Right lobe of liver (tissue), 6 donors: ENCODE measurements around the gene BTBD8. TPM values are rescaled to one million over a fixed set of nuclear protein-coding genes. Genes with fewer than 3 reads are reported as not detected.

Experiments used
- ATAC-seq, 4 donors: fragments of 200-7000 bp; cut with Tn5 transposase; one replicate each; pipeline ENCODE4 v1.9.1; 2020; ENCODE audit warnings: mild to moderate bottlenecking in 4 of 4, moderate library complexity in 4 of 4
- DNase-seq, 3 donors: peaks; one replicate each; pipeline ENCODE4 v3.0.0-alpha.2; 2020
- H3K27ac ChIP-seq, 3 donors: fragments of 200-600 bp; one replicate each; pipeline ENCODE4 v1.8.0; 2022
- H3K27me3 ChIP-seq, 2 donors: fragments of 200-600 bp; one replicate each; pipeline ENCODE4 v1.8.0; 2022
- H3K36me3 ChIP-seq, 4 donors: fragments of 200-600 bp; sonication (generic) in 1 of 4; one replicate each; pipeline versions ENCODE4 v1.5.1 to v1.8.0; 2017 to 2022; ENCODE audit warnings: control low read depth in 1 of 4
- H3K4me1 ChIP-seq, 4 donors: fragments of 200-600 bp; sonication (generic) in 1 of 4; one replicate each; pipeline versions ENCODE4 v1.5.1 to v1.8.0; 2017 to 2022; ENCODE audit warnings: control low read depth in 1 of 4
- H3K4me3 ChIP-seq, 3 donors: fragments of 200-600 bp; one replicate each; pipeline ENCODE4 v1.8.0; 2022
- H3K9me3 ChIP-seq, 4 donors: fragments of 200-600 bp; sonication (generic) in 1 of 4; one replicate each; pipeline versions ENCODE4 v1.5.1 to v1.8.0; 2017 to 2022; ENCODE audit warnings: control low read depth in 1 of 4
- CTCF ChIP-seq, 4 donors: fragments of 200-600 bp in 3 of 4; fragments of 450-650 bp in 1 of 4; IDR thresholded peaks; one replicate each; pipeline versions ENCODE4 v1.5.1 to v1.8.0; 2016 to 2022; ENCODE audit warnings: antibody characterized with exemption in 4 of 4, mild to moderate bottlenecking in 2 of 4
- POLR2A ChIP-seq: fragments of 450-650 bp; IDR thresholded peaks from one replicate; pipeline ENCODE4 v1.6.1; 2017; ENCODE audit warnings: antibody characterized with exemption, mild to moderate bottlenecking
- WGBS: methylation state at CpG from one replicate; pipeline ENCODE4 v1.1.6; 2018; ENCODE audit warnings: low coverage, low lambda C conversion rate; ENCODE audit not compliant: insufficient coverage; ENCODE audit errors: missing lambda C conversion rate; 5-methylcytosine and 5-hydroxymethylcytosine counted together
- intact Hi-C, 2 donors: fragments of 100-400 bp; cut with DNase I; formaldehyde crosslinking; loops; one replicate each; pipeline versions ENCODE4 v1.11.2 to v1.14.1; 2022
- total RNA-seq, 6 experiments: library from RNA; depleted of rRNA in 2 of 6; stranded (reverse); fragments of >200 nt in 2 of 6; fragmentation: NEBNext Ultra II Directional in 3 of 6; extraction: Animal tissue kit (Norgen Biotek cat#: 25700) in 3 of 6; gene quantifications; one replicate each; pipeline versions ENCODE4 v1.1.0 to v1.2.4, GENCODE V29; 2016 to 2023
- donor health status: DM: no; HTN: yes; CAD: no.
- donor health status: DM: no; HTN: no; CAD: no.
- donor health status: DM: no; HTN: no; CAD: no.
- donor health status: DM: no; HTN: yes; CAD: no.
- donor health status: DM: no; HTN: yes; CAD: no.

BTBD8 gene
- total RNA-seq, 6 experiments from 2014 or later, result 1.8 to 3.0 (median 2.1) TPM

- no peak overlapping the region for H3K4me3 ChIP-seq
- no peaks in the 10 kb centered on the region for H3K9me3 ChIP-seq
- no peaks in the 10 kb centered on the region for H3K27me3 ChIP-seq
- no peak overlapping the region for H3K27ac ChIP-seq
- H3K36me3 ChIP-seq, result no peaks in the 10 kb centered on the region
- no peaks in the 10 kb centered on the region for H3K4me1 ChIP-seq
- intact Hi-C loops, result no loop called here
- TF ChIP-seq CTCF (IDR thresholded peaks at IDR 0.05) (no peak), POLR2A (no peak)
- DNase-seq (no peak), ATAC-seq (no peak)
- WGBS, result 63% methylated on average over 4 of the region's 5 CpGs
Observed at GRCh38 chr1:92168657-92169056, 88.5 kb downstream of the BTBD8 start.

- ATAC-seq (no peak), DNase-seq (no peak)
- H3K27ac ChIP-seq, result no peak overlapping the region
- intact Hi-C loops, result no loop called here
- no peak overlapping the region for H3K4me3 ChIP-seq
- no peaks in the 10 kb centered on the region for H3K9me3 ChIP-seq
- H3K4me1 ChIP-seq, result no peaks in the 10 kb centered on the region
- no peaks in the 10 kb centered on the region for H3K36me3 ChIP-seq
- H3K27me3 ChIP-seq, result no peaks in the 10 kb centered on the region
- WGBS, result 100% methylated on average over 2 of the region's 2 CpGs
- TF ChIP-seq CTCF (IDR thresholded peaks at IDR 0.05) (no peak), POLR2A (no peak)
Observed at GRCh38 chr1:92169214-92170005, 89.3 kb downstream of the BTBD8 start.

- ATAC-seq (no peak), DNase-seq (no peak)
- Histone ChIP-seq H3K4me1 (no peaks in the 10 kb centered on the region), H3K27ac (no peak overlapping the region), H3K9me3 (no peaks in the 10 kb centered on the region), H3K27me3 (no peaks in the 10 kb centered on the region), H3K4me3 (no peak overlapping the region), H3K36me3 (no peaks in the 10 kb centered on the region)
- intact Hi-C loops, result no loop called here
- 83% methylated on average over 1 of the region's 1 CpG for WGBS
- TF ChIP-seq POLR2A (no peak), CTCF (IDR thresholded peaks at IDR 0.05) (no peak)
Observed at GRCh38 chr1:92184632-92185031, 104.5 kb downstream of the BTBD8 start.

GRCh38 chr1:92186081-92186480 is 105.9 kb downstream of the BTBD8 start:
- 93% methylated on average over 1 of the region's 1 CpG for WGBS
- Histone ChIP-seq H3K4me3 (no peak overlapping the region), H3K9me3 (no peaks in the 10 kb centered on the region), H3K4me1 (no peaks in the 10 kb centered on the region), H3K36me3 (no peaks in the 10 kb centered on the region), H3K27ac (no peak overlapping the region), H3K27me3 (no peaks in the 10 kb centered on the region)
- TF ChIP-seq POLR2A (no peak), CTCF (IDR thresholded peaks at IDR 0.05) (no peak)
- ATAC-seq, result no peak
- no peak for DNase-seq
- intact Hi-C loops, result no loop called here
